Activated T-helper 17 cell treated with anti-CD3 and anti-CD28 coated beads, Interleukin-2, amount 50 U/mL, for 72 hours (primary cell): ENCODE measurements around the gene SLC22A15. TPM values are rescaled to one million over a fixed set of nuclear protein-coding genes. Genes with fewer than 3 reads are reported as not detected.

Source experiments
- ATAC-seq: fragments of 150-1000 bp; cut with Tn5 transposase; replicated peaks from 2 replicates; pipeline ENCODE4 v1.10.0; 2021; ENCODE audit warnings: mild to moderate bottlenecking, moderate library complexity
- H3K27ac Mint-ChIP-seq: one replicate; pipeline ENCODE4 v1.8.0; 2022; ENCODE audit warnings: mixed read lengths
- H3K27me3 Mint-ChIP-seq: one replicate; pipeline ENCODE4 v1.8.0; 2022; ENCODE audit warnings: mixed read lengths
- H3K36me3 Mint-ChIP-seq: one replicate; pipeline ENCODE4 v1.8.0; 2022; ENCODE audit warnings: low read depth, mild to moderate bottlenecking, mixed read lengths
- H3K4me1 Mint-ChIP-seq: one replicate; pipeline ENCODE4 v1.8.0; 2022; ENCODE audit warnings: mixed read lengths
- H3K4me3 Mint-ChIP-seq: one replicate; pipeline ENCODE4 v1.8.0; 2022; ENCODE audit warnings: mild to moderate bottlenecking, mixed read lengths
- H3K9me3 Mint-ChIP-seq: one replicate; pipeline ENCODE4 v1.8.0; 2022; ENCODE audit warnings: mixed read lengths
- total RNA-seq, 2 donors: library from RNA; stranded (reverse); gene quantifications; one replicate each; pipeline ENCODE4 v1.2.3, GENCODE V29; 2022

SLC22A15 gene
- total RNA-seq, 2 donors from 2014 or later = 0.85 to 0.89 TPM

DNA sequence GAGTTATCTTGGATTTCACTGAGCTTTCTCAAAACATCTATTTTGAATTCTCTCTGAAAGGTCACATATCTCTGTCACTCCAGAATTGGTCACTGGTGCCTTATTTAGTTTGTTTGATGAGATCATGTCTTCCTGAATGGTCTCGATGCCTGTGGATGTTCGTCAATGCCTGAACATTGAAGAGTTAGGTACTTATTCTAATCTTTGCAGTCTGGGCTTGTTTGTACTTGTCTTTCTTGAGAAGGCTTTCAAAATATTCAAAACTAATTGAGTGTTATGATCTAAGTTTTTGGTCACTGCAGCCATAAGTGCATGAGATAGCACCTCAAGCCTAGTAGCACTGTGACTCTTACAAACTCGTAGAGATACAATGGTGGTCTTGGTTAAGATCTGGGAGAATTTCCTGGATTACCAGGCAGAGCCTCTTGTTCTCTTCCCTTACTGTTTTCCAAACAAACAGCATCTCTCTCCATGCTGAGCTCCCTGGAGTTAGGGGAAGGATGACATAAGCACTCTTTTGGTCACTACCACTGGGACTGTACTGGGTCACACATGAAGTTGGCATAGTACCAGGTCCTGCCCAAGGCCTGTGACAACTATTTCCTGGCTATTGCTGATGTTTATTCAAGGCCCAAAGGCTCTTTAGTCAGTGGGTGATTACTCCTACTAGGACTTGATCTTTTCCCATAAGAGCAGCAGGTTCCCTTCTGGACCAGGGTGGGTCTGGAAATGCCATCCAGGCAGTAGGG is 25.6 kb downstream of the SLC22A15 start:
- H3K36me3 Mint-ChIP-seq = no peaks in the 10 kb centered on the region
- no peak overlapping the region for H3K4me3 Mint-ChIP-seq
- H3K9me3 Mint-ChIP-seq = peaks cover 16% of the 10 kb centered on the region
- no peak overlapping the region for H3K27ac Mint-ChIP-seq
- ATAC-seq = no peak
- H3K27me3 Mint-ChIP-seq = no peaks in the 10 kb centered on the region
- H3K4me1 Mint-ChIP-seq = peaks cover 6% of the 10 kb centered on the region

DNA sequence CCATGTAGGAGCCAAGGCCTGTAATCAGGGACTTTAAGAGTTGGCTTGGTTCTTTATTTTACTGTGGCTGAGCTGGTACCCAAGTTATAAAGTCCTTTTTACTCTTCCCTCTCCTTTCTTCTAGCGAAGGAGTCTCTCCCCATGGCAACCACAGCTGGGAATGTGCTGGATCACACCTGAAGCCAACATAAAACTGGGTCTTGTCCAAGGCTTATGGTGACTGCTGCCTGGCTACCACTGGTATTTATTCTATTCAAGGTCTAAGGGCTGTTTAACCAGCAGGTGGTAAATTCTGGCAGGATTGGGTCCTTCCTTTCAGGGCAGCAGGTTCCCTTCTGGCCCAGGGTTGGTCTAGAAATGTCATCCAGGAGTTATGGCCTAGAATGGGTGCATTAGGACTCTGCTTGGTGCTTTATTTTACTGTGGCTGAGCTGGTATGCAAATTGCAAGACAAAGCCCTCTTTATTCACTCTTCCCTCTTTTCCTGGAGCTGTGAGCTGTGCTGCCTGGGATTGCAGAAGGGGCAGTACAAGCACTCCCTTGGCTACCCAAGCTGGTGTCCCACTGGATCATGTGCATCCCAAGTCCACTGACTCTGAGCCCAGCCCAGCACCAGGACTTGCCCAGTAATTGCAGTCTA is 26.6 kb downstream of the SLC22A15 start:
- ATAC-seq = no peak
- Mint-ChIP-seq H3K4me3 (no peak overlapping the region), H3K9me3 (peaks cover 16% of the 10 kb centered on the region), H3K27ac (no peak overlapping the region), H3K4me1 (peaks cover 6% of the 10 kb centered on the region), H3K27me3 (no peaks in the 10 kb centered on the region), H3K36me3 (no peaks in the 10 kb centered on the region)

DNA sequence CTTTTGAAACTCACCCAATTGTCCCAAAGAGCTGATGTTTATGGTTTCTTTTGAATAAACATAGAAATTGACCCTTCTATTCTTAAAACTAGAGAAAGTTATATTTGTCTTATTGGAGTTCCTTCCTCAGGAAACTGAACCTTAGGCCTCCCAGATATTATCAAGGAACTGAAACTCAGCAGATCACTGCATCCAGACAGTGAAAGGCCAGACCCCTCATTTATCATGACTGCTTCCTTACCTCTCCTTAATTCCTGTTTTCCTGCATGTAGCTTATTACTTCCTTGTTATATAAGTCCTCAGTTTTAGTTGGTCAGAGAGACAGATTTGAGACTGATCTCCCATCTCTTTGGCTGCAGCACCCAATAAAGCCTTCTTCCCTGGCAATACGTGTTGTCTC is 27.5 kb downstream of the SLC22A15 start:
- no peak overlapping the region for H3K27ac Mint-ChIP-seq
- peaks cover 6% of the 10 kb centered on the region for H3K4me1 Mint-ChIP-seq
- H3K36me3 Mint-ChIP-seq = no peaks in the 10 kb centered on the region
- H3K9me3 Mint-ChIP-seq = peaks cover 8% of the 10 kb centered on the region
- no peaks in the 10 kb centered on the region for H3K27me3 Mint-ChIP-seq
- H3K4me3 Mint-ChIP-seq = no peak overlapping the region
- no peak for ATAC-seq

DNA sequence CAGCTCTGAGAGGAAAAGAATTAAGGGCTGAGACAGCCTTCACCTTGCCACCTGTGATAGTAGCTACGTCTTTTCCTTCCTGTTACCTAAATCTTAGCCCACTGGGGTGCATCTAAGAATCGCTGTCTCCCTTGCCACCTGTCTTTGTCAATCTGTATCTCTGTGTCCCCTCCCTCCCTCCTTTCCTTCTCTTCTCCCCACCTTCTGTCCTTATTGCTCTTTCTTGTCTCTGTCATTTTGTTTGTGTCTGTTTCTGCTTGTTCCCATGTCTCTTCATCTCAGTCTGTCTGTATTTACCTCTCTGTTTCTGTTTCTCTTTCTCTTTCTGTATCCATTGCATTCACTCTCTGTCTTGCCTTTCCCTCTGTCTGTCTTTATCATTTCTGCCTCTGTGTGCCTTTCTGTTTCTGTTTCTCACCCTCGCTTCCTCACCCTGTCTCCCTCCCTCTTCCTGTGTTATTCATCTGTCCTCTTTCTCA is 30.2 kb downstream of the SLC22A15 start:
- H3K4me3 Mint-ChIP-seq = peak overlapping the region; percentile 74
- ATAC-seq = peak; percentile 90
- no peaks in the 10 kb centered on the region for H3K36me3 Mint-ChIP-seq
- no peaks in the 10 kb centered on the region for H3K27me3 Mint-ChIP-seq
- H3K27ac Mint-ChIP-seq = peak overlapping the region; percentile 82
- H3K4me1 Mint-ChIP-seq = peaks cover 6% of the 10 kb centered on the region
- no peaks in the 10 kb centered on the region for H3K9me3 Mint-ChIP-seq

DNA sequence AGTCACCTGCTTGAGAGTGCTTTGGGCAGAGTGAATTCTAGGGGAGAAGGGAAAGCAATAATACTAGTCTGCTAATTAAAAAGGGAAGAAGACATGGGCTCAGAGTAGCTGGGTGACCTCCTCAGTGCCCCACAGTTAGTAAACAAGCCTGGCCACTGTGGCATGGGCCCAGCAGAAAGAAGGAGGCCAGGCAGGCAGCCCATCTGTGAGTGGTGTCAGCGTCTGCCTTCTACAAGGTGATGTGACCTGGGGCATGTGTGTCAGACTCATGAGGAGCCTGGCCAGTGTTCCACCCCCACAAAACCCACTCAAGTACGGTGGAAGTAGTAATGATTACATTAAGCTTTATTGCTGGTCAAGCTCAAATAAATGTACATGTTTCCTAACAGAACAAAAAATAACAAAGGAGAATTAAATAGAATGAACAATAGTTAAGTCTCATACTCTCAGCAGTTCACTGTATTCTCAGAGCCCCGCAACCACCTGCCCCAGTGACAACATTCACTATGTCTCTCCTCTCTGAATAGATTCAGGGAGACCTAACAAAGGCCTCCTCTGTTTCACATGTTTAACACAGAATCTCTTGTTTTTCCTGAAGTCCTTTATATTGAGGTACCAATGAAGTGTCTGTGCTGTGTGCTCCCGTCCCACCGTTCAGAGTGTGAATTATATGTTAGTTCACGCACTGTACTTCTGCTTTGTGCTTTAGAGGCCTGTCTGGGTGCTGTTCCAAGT is 32.5 kb downstream of the SLC22A15 start:
- no peaks in the 10 kb centered on the region for H3K27me3 Mint-ChIP-seq
- no peaks in the 10 kb centered on the region for H3K9me3 Mint-ChIP-seq
- no peaks in the 10 kb centered on the region for H3K36me3 Mint-ChIP-seq
- H3K4me1 Mint-ChIP-seq = peaks cover 6% of the 10 kb centered on the region
- no peak for ATAC-seq
- H3K4me3 Mint-ChIP-seq = no peak overlapping the region
- H3K27ac Mint-ChIP-seq = peak overlapping the region; percentile 82

DNA sequence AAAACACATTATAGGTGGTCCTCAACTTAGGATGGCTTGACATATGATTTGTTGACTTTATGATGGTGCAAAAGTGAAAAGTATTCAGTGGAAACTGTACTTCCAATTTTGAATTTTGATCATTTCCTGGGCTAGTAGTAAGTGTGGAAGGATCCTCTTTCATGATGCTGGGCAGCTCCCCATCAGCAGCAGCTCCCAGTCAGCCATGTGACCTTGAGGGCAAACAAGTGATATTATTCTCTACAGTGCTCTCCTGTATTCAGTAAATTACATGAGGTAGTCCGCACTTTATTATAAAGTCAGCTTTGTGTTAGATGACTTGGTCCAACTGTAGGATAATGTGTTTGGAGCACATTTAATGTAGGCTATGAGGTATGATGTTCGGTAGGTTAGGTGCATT is 36.4 kb downstream of the SLC22A15 start:
- Mint-ChIP-seq H3K36me3 (no peaks in the 10 kb centered on the region), H3K27ac (no peak overlapping the region), H3K4me3 (no peak overlapping the region), H3K27me3 (no peaks in the 10 kb centered on the region), H3K4me1 (no peaks in the 10 kb centered on the region), H3K9me3 (no peaks in the 10 kb centered on the region)
- ATAC-seq = no peak

DNA sequence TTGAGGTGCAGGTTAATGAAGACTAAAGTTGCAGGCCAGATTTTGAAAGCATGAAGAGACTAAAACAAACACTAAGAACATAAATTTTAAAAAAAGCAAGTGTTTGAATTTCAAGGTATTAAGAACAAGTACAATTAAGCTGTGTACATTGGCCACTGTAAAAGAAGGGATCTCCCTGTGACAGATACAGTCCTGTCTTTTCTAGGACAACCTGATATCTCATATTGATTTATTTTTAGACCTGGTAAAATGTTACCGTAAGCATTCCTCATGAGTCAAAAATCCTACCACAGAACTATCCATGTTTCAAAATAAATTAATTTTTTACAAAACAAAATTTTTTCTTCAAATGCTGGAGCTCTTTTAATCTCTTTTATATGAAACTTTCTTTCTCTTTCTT is 39.4 kb downstream of the SLC22A15 start:
- no peak for ATAC-seq
- Mint-ChIP-seq H3K27me3 (no peaks in the 10 kb centered on the region), H3K9me3 (no peaks in the 10 kb centered on the region), H3K36me3 (no peaks in the 10 kb centered on the region), H3K27ac (no peak overlapping the region), H3K4me3 (no peak overlapping the region), H3K4me1 (no peaks in the 10 kb centered on the region)

DNA sequence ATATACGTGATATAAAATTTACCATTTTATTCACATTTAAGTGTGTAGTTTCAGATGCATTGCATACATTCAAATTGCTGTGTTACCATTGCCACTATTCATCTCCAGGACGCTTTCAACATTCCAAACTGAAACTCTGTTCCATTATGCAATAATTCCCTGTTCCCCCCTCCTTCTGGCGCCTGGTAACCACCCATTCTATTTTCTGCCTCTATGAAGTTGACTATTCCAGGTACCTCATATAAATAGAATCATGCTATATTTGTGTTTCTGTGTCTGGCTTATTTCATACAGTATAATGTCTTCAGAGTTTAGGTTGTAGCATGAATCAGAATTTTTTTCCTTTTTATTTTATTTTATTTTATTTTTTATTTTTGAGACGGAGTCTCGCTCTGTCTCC is 41.7 kb downstream of the SLC22A15 start:
- no peaks in the 10 kb centered on the region for H3K36me3 Mint-ChIP-seq
- H3K4me1 Mint-ChIP-seq = no peaks in the 10 kb centered on the region
- H3K9me3 Mint-ChIP-seq = no peaks in the 10 kb centered on the region
- H3K4me3 Mint-ChIP-seq = no peak overlapping the region
- no peaks in the 10 kb centered on the region for H3K27me3 Mint-ChIP-seq
- ATAC-seq = no peak
- H3K27ac Mint-ChIP-seq = no peak overlapping the region

DNA sequence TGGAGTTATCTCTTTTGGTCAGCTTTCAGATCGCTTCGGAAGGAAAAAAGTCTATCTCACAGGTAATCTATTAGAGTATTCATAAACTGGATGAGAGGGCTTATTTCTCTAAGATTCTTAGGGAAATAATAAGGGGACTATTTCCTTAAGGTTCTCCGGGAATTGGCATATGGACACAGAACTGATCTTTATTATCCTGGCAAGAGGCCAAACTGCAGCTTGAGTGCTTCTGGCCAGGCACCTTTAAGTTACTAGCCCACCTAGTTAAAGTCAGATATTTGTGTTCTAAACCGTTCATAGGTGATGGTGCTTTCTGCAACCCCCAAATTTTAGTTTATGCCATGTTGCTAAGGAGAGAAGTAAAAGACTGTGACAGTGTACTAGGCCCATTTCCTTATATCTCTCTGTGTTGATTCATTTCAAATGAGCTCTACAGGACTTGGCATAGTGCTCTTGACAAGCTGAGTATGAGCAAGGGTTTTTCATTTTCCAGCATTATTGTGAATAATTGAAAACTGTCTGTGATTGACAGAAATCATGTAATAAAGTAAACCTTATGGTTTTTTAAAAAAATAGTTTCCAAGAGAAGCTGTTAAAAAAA is 43.4 kb downstream of the SLC22A15 start:
- no peaks in the 10 kb centered on the region for H3K9me3 Mint-ChIP-seq
- H3K27me3 Mint-ChIP-seq = no peaks in the 10 kb centered on the region
- H3K4me1 Mint-ChIP-seq = no peaks in the 10 kb centered on the region
- H3K4me3 Mint-ChIP-seq = no peak overlapping the region
- no peak overlapping the region for H3K27ac Mint-ChIP-seq
- no peaks in the 10 kb centered on the region for H3K36me3 Mint-ChIP-seq
- ATAC-seq = no peak

DNA sequence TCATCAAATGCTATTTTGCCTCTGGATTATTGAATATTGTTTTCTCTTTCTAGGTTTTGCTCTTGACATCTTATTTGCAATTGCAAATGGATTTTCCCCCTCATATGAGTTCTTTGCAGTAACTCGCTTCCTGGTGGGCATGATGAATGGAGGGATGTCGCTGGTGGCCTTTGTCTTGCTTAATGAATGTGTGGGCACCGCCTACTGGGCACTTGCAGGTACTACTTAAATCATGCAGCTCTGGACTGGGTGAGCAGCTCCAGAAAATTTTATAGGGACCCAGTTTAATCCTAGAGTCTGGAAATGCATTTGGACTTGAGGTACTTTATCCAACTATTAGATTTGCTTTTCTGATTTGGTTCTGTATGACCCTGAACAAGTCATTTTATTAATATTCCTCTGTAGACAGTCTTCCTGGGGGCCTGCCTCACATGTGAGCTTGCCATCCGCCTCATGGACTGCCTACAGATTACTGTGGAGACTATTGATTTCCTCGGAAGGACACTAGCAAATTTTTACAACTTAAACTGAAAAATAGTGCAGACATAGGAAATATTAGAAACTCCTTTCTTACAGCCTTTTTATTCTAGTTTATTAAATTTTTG is 44.5 kb downstream of the SLC22A15 start:
- Mint-ChIP-seq H3K4me3 (no peak overlapping the region), H3K36me3 (no peaks in the 10 kb centered on the region), H3K27me3 (no peaks in the 10 kb centered on the region), H3K9me3 (no peaks in the 10 kb centered on the region), H3K27ac (no peak overlapping the region), H3K4me1 (no peaks in the 10 kb centered on the region)
- ATAC-seq = peak; percentile 58

DNA sequence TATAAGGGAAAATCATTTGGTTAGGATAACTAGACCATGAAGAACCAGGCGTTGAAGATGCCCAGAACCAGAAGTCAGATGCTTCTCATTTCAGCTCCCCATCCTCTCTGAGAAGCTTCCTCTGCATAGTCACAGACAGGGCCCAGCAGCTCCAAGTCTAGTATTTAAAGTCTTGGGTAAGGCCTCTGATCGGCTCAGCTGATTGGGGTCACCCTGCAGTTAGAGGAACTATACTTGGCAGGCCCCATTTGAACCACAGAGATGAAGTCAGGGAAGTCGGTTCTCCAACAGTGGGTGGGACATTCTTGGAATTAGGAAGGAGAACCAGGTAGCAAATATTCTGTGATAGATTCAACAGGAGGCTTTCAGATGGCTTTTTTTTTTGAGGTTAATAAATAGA is 48.3 kb downstream of the SLC22A15 start:
- no peak for ATAC-seq
- Mint-ChIP-seq H3K36me3 (no peaks in the 10 kb centered on the region), H3K9me3 (no peaks in the 10 kb centered on the region), H3K27me3 (peaks cover 3% of the 10 kb centered on the region), H3K4me1 (no peaks in the 10 kb centered on the region), H3K4me3 (no peak overlapping the region), H3K27ac (no peak overlapping the region)

DNA sequence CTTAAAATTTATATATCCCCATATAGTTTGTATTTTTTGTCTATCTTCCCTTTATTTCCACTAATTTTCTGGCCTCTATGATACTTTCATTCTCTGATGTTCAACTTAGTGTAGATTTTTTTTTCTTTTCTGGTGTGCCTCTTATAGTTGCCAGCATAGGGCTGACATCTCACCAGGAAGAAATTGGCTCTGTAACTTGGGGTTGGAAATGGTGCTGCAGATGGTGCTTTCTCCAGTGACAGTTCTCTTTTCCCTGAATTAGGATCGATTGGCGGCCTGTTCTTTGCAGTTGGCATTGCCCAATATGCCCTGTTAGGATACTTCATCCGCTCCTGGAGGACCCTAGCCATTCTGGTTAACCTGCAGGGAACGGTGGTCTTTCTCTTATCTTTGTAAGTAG is 50.3 kb downstream of the SLC22A15 start:
- no peaks in the 10 kb centered on the region for H3K4me1 Mint-ChIP-seq
- ATAC-seq = no peak
- no peak overlapping the region for H3K4me3 Mint-ChIP-seq
- H3K9me3 Mint-ChIP-seq = no peaks in the 10 kb centered on the region
- no peaks in the 10 kb centered on the region for H3K36me3 Mint-ChIP-seq
- H3K27me3 Mint-ChIP-seq = peaks cover 3% of the 10 kb centered on the region
- no peak overlapping the region for H3K27ac Mint-ChIP-seq

DNA sequence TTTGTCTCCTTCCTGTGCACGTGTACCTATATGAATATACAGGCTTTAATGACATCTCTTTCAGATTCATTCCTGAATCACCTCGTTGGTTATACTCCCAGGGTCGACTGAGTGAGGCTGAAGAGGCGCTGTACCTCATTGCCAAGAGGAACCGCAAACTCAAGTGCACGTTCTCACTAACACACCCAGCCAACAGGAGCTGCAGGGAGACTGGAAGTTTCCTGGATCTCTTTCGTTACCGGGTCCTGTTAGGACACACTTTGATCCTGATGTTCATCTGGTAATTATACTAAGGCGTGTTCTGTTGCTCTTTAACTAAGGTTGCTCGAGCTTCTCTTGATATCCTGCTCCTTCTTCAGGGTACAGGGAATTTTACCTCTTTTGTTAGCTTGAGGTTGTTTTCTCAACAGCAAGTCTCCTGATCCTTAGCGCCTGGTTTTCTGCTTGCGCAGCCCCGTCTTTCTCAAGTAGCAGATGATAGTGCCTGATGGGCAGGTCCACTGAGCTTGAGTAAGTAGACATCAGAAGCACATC is 55.1 kb downstream of the SLC22A15 start:
- Mint-ChIP-seq H3K27ac (no peak overlapping the region), H3K4me3 (no peak overlapping the region), H3K36me3 (no peaks in the 10 kb centered on the region), H3K9me3 (no peaks in the 10 kb centered on the region), H3K27me3 (peaks cover 3% of the 10 kb centered on the region), H3K4me1 (no peaks in the 10 kb centered on the region)
- ATAC-seq = no peak

DNA sequence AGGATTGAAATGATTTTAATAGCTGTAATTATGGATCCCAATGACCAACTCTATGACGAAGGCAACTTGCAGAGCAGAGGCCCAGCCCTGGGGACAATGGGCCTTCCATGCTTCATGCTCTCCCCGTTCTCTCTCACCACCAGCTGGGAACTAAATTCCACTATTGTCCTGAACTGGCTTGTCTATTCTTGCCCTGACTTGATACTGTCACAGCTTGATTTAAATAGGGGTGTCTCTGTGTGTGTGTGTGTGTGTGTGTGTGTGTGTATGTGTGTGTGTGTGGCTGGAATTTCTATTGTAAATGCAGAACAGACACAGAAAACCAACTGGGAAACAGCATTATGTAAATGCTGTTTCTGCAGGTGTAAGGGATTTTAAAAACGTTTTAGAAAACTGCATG is 57.0 kb downstream of the SLC22A15 start:
- H3K4me3 Mint-ChIP-seq = no peak overlapping the region
- no peaks in the 10 kb centered on the region for H3K4me1 Mint-ChIP-seq
- ATAC-seq = no peak
- H3K27me3 Mint-ChIP-seq = peaks cover 3% of the 10 kb centered on the region
- no peak overlapping the region for H3K27ac Mint-ChIP-seq
- no peaks in the 10 kb centered on the region for H3K36me3 Mint-ChIP-seq
- no peaks in the 10 kb centered on the region for H3K9me3 Mint-ChIP-seq
